K562 (cell line): ENCODE data around the gene ATAD3B. TPM values are rescaled to one million over a fixed set of nuclear protein-coding genes. Genes with fewer than 3 reads are reported as not detected.

Experiments
- BCL6 ChIP-seq: fragments of 250-450 bp; sonication (Bioruptor Pico); IDR thresholded peaks from 2 replicates; pipeline ENCODE4 v1.4.0; 2020
- CHD4 ChIP-seq: fragments of 200-600 bp; sonication (generic); IDR thresholded peaks from 3 replicates; pipeline ENCODE4 v1.6.1; 2012; ENCODE audit warnings: low read depth, mild to moderate bottlenecking, mixed read lengths, low read length, inconsistent platforms; ENCODE audit not compliant: insufficient read depth, insufficient replicate concordance, poor library complexity, severe bottlenecking
- DPF2 ChIP-seq: fragments of 450-650 bp; IDR thresholded peaks from 2 replicates; pipeline ENCODE4 v1.6.1; 2016
- HNRNPUL1 ChIP-seq: fragments of 200-400 bp; formaldehyde crosslinking; IDR thresholded peaks from 2 replicates; pipeline ENCODE4 v1.6.1; 2017; ENCODE audit warnings: low read length
- HSF4 ChIP-seq: fragments of 250-450 bp; sonication (Bioruptor Pico); IDR thresholded peaks from 2 replicates; pipeline ENCODE4 v2.1.2; 2022; ENCODE audit warnings: mild to moderate bottlenecking, moderate library complexity, borderline replicate concordance
- KDM1A ChIP-seq, 2 experiments: fragments of 450-650 bp; IDR thresholded peaks; 2 replicates each; pipeline ENCODE4 v1.6.1; 2016; ENCODE audit warnings: mild to moderate bottlenecking in 2 of 2
- MAX ChIP-seq: sonication (generic); formaldehyde crosslinking; IDR thresholded peaks from 2 replicates; pipeline ENCODE4 v1.9.0; 2022; ENCODE audit warnings: mild to moderate bottlenecking, missing genetic modification reagents
- MAZ ChIP-seq, 2 experiments: fragments of 450-650 bp in 1 of 2; sonication (generic) in 1 of 2; formaldehyde crosslinking; IDR thresholded peaks in 1 of 2; conservative IDR thresholded peaks in 1 of 2; 2 replicates each; pipeline versions ENCODE4 v1.4.0 to v1.5.0; 2020; ENCODE audit warnings: mild to moderate bottlenecking in 1 of 2, missing genetic modification reagents in 1 of 2
- PATZ1 ChIP-seq: fragments of 250-450 bp; sonication (Bioruptor Pico); IDR thresholded peaks from 2 replicates; pipeline ENCODE4 v1.5.0; 2020; ENCODE audit warnings: mild to moderate bottlenecking, borderline replicate concordance
- PHB2 ChIP-seq: fragments of 450-650 bp; IDR thresholded peaks from 2 replicates; pipeline ENCODE4 v1.6.1; 2017; ENCODE audit warnings: low read depth
- POLR3G ChIP-seq: IDR thresholded peaks from 2 replicates; pipeline ENCODE4 v1.6.1; 2011; ENCODE audit not compliant: insufficient read length, insufficient replicate concordance; ENCODE audit errors: extremely low read depth
- PTRF ChIP-seq: fragments of 450-650 bp; IDR thresholded peaks from 2 replicates; pipeline ENCODE4 v1.6.1; 2016; ENCODE audit warnings: mild to moderate bottlenecking, missing genetic modification characterization, missing compliant biosample characterization
- RAD21 ChIP-seq, 2 experiments: fragments of 250-450 bp in 1 of 2; fragments of 450-650 bp in 1 of 2; sonication (Bioruptor Pico) in 1 of 2; formaldehyde crosslinking in 1 of 2; IDR thresholded peaks in 1 of 2; conservative IDR thresholded peaks in 1 of 2; 2 replicates each; pipeline versions ENCODE4 v1.4.0 to v1.8.0; 2020 to 2022; ENCODE audit warnings: mild to moderate bottlenecking in 2 of 2, moderate library complexity in 1 of 2
- TOE1 ChIP-seq, 2 experiments: fragments of 450-650 bp in 1 of 2; sonication (generic) in 1 of 2; formaldehyde crosslinking in 1 of 2; IDR thresholded peaks; 2 replicates each; pipeline versions ENCODE4 v1.7.1 to v1.8.0; 2016 to 2022; ENCODE audit warnings: borderline replicate concordance in 2 of 2, mild to moderate bottlenecking in 2 of 2, antibody characterized with exemption in 1 of 2, inconsistent platforms in 1 of 2, low read depth in 1 of 2, missing genetic modification reagents in 1 of 2, moderate library complexity in 1 of 2
- ZBTB2 ChIP-seq: fragments of 450-650 bp; IDR thresholded peaks from 2 replicates; pipeline ENCODE4 v1.6.1; 2016; ENCODE audit warnings: antibody characterized with exemption
- ZNF347 ChIP-seq: fragments of 450-650 bp; formaldehyde crosslinking; IDR thresholded peaks from 2 replicates; pipeline ENCODE4 v1.4.0; 2020; ENCODE audit warnings: low read depth, mild to moderate bottlenecking, moderate library complexity
- ZNF395 ChIP-seq: fragments of 200-800 bp; sonication (Bioruptor generic); IDR thresholded peaks from 2 replicates; pipeline ENCODE4 v1.6.1; 2017; ENCODE audit warnings: missing genetic modification characterization, missing compliant biosample characterization
- ZNF551 ChIP-seq: fragments of 250-450 bp; sonication (Bioruptor Pico); IDR thresholded peaks from 2 replicates; pipeline ENCODE4 v1.5.0; 2021; ENCODE audit warnings: mild to moderate bottlenecking, moderate library complexity
- ZSCAN32 ChIP-seq: fragments of 450-650 bp; formaldehyde crosslinking; IDR thresholded peaks from 2 replicates; pipeline ENCODE4 v1.4.0; 2020; ENCODE audit warnings: mild to moderate bottlenecking, moderate library complexity
- polyA plus RNA-seq, 8 experiments: library from polyadenylated mRNA; depleted of rRNA in 4 of 8; stranded (reverse) in 5 of 8; unstranded in 3 of 8; fragments of >200 nt; fragmentation: Nextera tagmentation in 2 of 8; fragmentation: Illumina TruSeq in 1 of 8; extraction: Ambion mirVana in 2 of 8; extraction: Trizol in 1 of 8; gene quantifications; 2 replicates each; pipeline versions ENCODE4 v1.2.1 to v1.2.3, GENCODE V29; 2011 to 2014; ENCODE audit warnings: inconsistent platforms in 1 of 8, missing spikeins in 1 of 8
- total RNA-seq, 7 experiments: library from RNA; depleted of rRNA in 6 of 7; stranded (reverse); fragments of >200 nt in 6 of 7; fragmentation: Illumina TruSeq in 2 of 7; extraction: Trizol in 2 of 7; gene quantifications; 2 replicates each; pipeline versions ENCODE4 v1.2.1 to v1.2.3, GENCODE V29; 2011 to 2021; ENCODE audit warnings: low replicate concordance in 1 of 7

Gene ATAD3B
- total and polyA plus RNA-seq, 9 of the 15 experiments (the other 6 are each of a cell fraction or from before 2014, with no cell fraction given), result 0.07 to 113 (median 27.7) TPM

GRCh38 chr1:1471389-1472052 lies at the start of gene ATAD3B (continued):
- TF ChIP-seq ZSCAN32 (CRISPR knock-in tag), result no peak
- no peak for TF ChIP-seq ZNF551 (CRISPR knock-in tag)
- TF ChIP-seq RAD21 (CRISPR knock-in tag; conservative IDR thresholded peaks at IDR 0.05 in 1 of 2, IDR thresholded peaks at IDR 0.05 in 1 of 2), result no peak
- TF ChIP-seq PATZ1, result no peak
- TF ChIP-seq CHD4, result no peak
- no peak for TF ChIP-seq POLR3G
- no peak for TF ChIP-seq HNRNPUL1
- peak; percentile 48; the same call in 1 of the 2 replicates for TF ChIP-seq TOE1 (IDR thresholded peaks at IDR 0.05; ENCODE audit: borderline replicate concordance)
- 0 out of 2 replicates have a peak, but pooled peaks have one; percentile 23 for TF ChIP-seq TOE1 (CRISPR knock-in tag; IDR thresholded peaks at IDR 0.05; ENCODE audit: borderline replicate concordance, low read depth)
- TF ChIP-seq PTRF, result no peak
- TF ChIP-seq ZNF395 (CRISPR knock-in tag), result peak; percentile 50; the same call in 1 of the 2 replicates
- TF ChIP-seq MAX (CRISPR knock-in tag), result peak; percentile 97
- TF ChIP-seq BCL6 (CRISPR knock-in tag), result no peak
- TF ChIP-seq KDM1A (IDR thresholded peaks at IDR 0.05), result no peak
- no peak for TF ChIP-seq HSF4 (CRISPR knock-in tag)
- TF ChIP-seq ZNF347 (CRISPR knock-in tag), result no peak
- peak; percentile 84 to 86 for TF ChIP-seq MAZ (CRISPR knock-in tag; conservative IDR thresholded peaks at IDR 0.05 in 1 of 2, IDR thresholded peaks at IDR 0.05 in 1 of 2)
- peak; percentile 92 for TF ChIP-seq ZBTB2
- TF ChIP-seq DPF2, result 0 out of 2 replicates have a peak, but pooled peaks have one; percentile 3
- TF ChIP-seq PHB2, result no peak
